ENCODE data around the gene CBARP. TPM values are rescaled to one million over a fixed set of nuclear protein-coding genes. Genes with fewer than 3 reads are reported as not detected.

Gene CBARP
- total RNA-seq, 8 experiments from 2014 or later = 1.2 to 18.0 (median 8.5) TPM

GRCh38 chr19:1266129-1266915 lies 28.5 kb upstream of the CBARP start:
- in situ Hi-C loops (cut with MboI; ENCODE audit: low pct_unique_long_range_greater_than_20kb in 2 of 9, low sequenced_read_pairs in 9 of 9, unreplicated experiment in 9 of 9) = no loop called here
- Histone ChIP-seq H3K4me3 (peak overlapping the region; percentile 36 to 46 (median 42)), H3K4me1 (replicated peaks in 1 of 2) (peaks cover 64 to 73% of the 10 kb centered on the region in 2 donors), H3K27ac (peak overlapping the region; percentile 84 to 90)
- WGBS, 10 experiments = 26 to 28% methylated on average over 4 to 8 of the region's 84 CpGs; no CpG with 5 or more reads in 8 of the 10 experiments
- peak; percentile 9 to 38 (median 32) for ATAC-seq (replicated peaks in 6 of 8)

GRCh38 chr19:1265615-1266128 lies 27.9 kb upstream of the CBARP start:
- Histone ChIP-seq H3K4me3 (peak overlapping the region in 4 of 5 donors; percentile 38 to 46 (median 42)), H3K4me1 (replicated peaks in 1 of 2) (peaks cover 60 to 68% of the 10 kb centered on the region in 2 donors), H3K27ac (peak overlapping the region; percentile 84 to 90)
- in situ Hi-C loops (cut with MboI; ENCODE audit: low pct_unique_long_range_greater_than_20kb in 2 of 9, low sequenced_read_pairs in 9 of 9, unreplicated experiment in 9 of 9) = no loop called here
- 0 to 32% (median 30%) methylated on average over 1 to 7 of the region's 28 CpGs; no CpG with 5 or more reads in 7 of the 10 experiments for WGBS, 10 experiments
- ATAC-seq (replicated peaks in 6 of 8) = peak in 7 of 8 experiments; percentile 3 to 31 (median 19)

GRCh38 chr19:1264801-1265614 lies 27.2 kb upstream of the CBARP start:
- H3K4me1 ChIP-seq (replicated peaks in 1 of 2) = peaks cover 61 to 69% of the 10 kb centered on the region in 2 donors
- 0 to 80% (median 40%) methylated on average over 1 to 6 of the region's 26 CpGs; no CpG with 5 or more reads in 5 of the 10 experiments for WGBS, 10 experiments
- in situ Hi-C loops (cut with MboI; ENCODE audit: low pct_unique_long_range_greater_than_20kb in 2 of 9, low sequenced_read_pairs in 9 of 9, unreplicated experiment in 9 of 9) = no loop called here
- peak in 7 of 8 experiments; percentile 1 to 20 (median 10) for ATAC-seq (replicated peaks in 6 of 8)
- peak overlapping the region; percentile 84 to 90 for H3K27ac ChIP-seq
- H3K4me3 ChIP-seq = peak overlapping the region in 1 of 5 donors; percentile 46

- peaks cover 64 to 75% of the 10 kb centered on the region in 2 donors for H3K4me1 ChIP-seq (replicated peaks in 1 of 2)
- H3K27ac ChIP-seq = no peak overlapping the region
- ATAC-seq (replicated peaks in 6 of 8) = no peak
- WGBS, 10 experiments = 100% methylated on average over 1 of the region's 5 CpGs; no CpG with 5 or more reads in 9 of the 10 experiments
- in situ Hi-C loops (cut with MboI; ENCODE audit: low pct_unique_long_range_greater_than_20kb in 2 of 9, low sequenced_read_pairs in 9 of 9, unreplicated experiment in 9 of 9) = no loop called here
- no peak overlapping the region for H3K4me3 ChIP-seq
Observed at GRCh38 chr19:1263188-1263587, 25.4 kb upstream of the CBARP start.

GRCh38 chr19:1262623-1263123 lies 24.9 kb upstream of the CBARP start:
- peaks cover 59 to 74% of the 10 kb centered on the region in 2 donors for H3K4me1 ChIP-seq (replicated peaks in 1 of 2)
- peak overlapping the region in 2 of 5 donors; percentile 51 to 61 for H3K4me3 ChIP-seq
- in situ Hi-C loops (cut with MboI; ENCODE audit: low pct_unique_long_range_greater_than_20kb in 2 of 9, low sequenced_read_pairs in 9 of 9, unreplicated experiment in 9 of 9) = no loop called here
- no peak for ATAC-seq (replicated peaks in 6 of 8)
- no CpG with 5 or more reads among the region's 21 CpGs for WGBS, 10 experiments
- H3K27ac ChIP-seq = peak overlapping the region in 1 of 2 donors; percentile 15

- Histone ChIP-seq H3K27ac (peak overlapping the region; percentile 81 to 82), H3K4me3 (peak overlapping the region; percentile 42 to 61 (median 51)), H3K4me1 (replicated peaks in 1 of 2) (peaks cover 52 to 69% of the 10 kb centered on the region in 2 donors)
- in situ Hi-C loops (cut with MboI; ENCODE audit: low pct_unique_long_range_greater_than_20kb in 2 of 9, low sequenced_read_pairs in 9 of 9, unreplicated experiment in 9 of 9) = no loop called here
- ATAC-seq (replicated peaks in 6 of 8) = no peak
- 0 to 83% (median 34%) methylated on average over 1 to 9 of the region's 28 CpGs; no CpG with 5 or more reads in 4 of the 10 experiments for WGBS, 10 experiments
Observed at GRCh38 chr19:1261798-1262622, 24.2 kb upstream of the CBARP start.

GRCh38 chr19:1261538-1261797 lies 23.7 kb upstream of the CBARP start:
- in situ Hi-C loops (cut with MboI; ENCODE audit: low pct_unique_long_range_greater_than_20kb in 2 of 9, low sequenced_read_pairs in 9 of 9, unreplicated experiment in 9 of 9) = no loop called here
- ATAC-seq (replicated peaks in 6 of 8) = no peak
- H3K4me1 ChIP-seq (replicated peaks in 1 of 2) = peaks cover 52 to 64% of the 10 kb centered on the region in 2 donors
- peak overlapping the region; percentile 42 to 61 (median 51) for H3K4me3 ChIP-seq
- 0 to 29% (median 7%) methylated on average over 1 to 7 of the region's 14 CpGs; no CpG with 5 or more reads in 5 of the 10 experiments for WGBS, 10 experiments
- peak overlapping the region; percentile 81 to 82 for H3K27ac ChIP-seq

GRCh38 chr19:1260749-1261537 lies 23.1 kb upstream of the CBARP start:
- Histone ChIP-seq H3K4me1 (replicated peaks in 1 of 2) (peaks cover 47 to 60% of the 10 kb centered on the region in 2 donors), H3K27ac (peak overlapping the region; percentile 81 to 82), H3K4me3 (peak overlapping the region; percentile 42 to 61 (median 51))
- WGBS, 10 experiments = 7% methylated on average over 6 of the region's 83 CpGs; no CpG with 5 or more reads in 9 of the 10 experiments
- ATAC-seq (replicated peaks in 6 of 8) = peak; percentile 9 to 81 (median 75)
- in situ Hi-C loops (cut with MboI; ENCODE audit: low pct_unique_long_range_greater_than_20kb in 2 of 9, low sequenced_read_pairs in 9 of 9, unreplicated experiment in 9 of 9) = no loop called here

- peak overlapping the region; percentile 51 to 80 for H3K27ac ChIP-seq
- 33 to 100% methylated on average over 1 of the region's 33 CpGs; no CpG with 5 or more reads in 8 of the 10 experiments for WGBS, 10 experiments
- in situ Hi-C loops (cut with MboI; ENCODE audit: low pct_unique_long_range_greater_than_20kb in 2 of 9, low sequenced_read_pairs in 9 of 9, unreplicated experiment in 9 of 9) = no loop called here
- peak in 7 of 8 experiments; percentile 2 to 28 (median 15) for ATAC-seq (replicated peaks in 6 of 8)
- peak overlapping the region; percentile 4 to 15 (median 7) for H3K4me3 ChIP-seq
- H3K4me1 ChIP-seq (replicated peaks in 1 of 2) = peaks cover 39 to 51% of the 10 kb centered on the region in 2 donors
Observed at GRCh38 chr19:1259876-1260748, 22.3 kb upstream of the CBARP start.

GRCh38 chr19:1259206-1259875 lies 21.5 kb upstream of the CBARP start:
- H3K4me1 ChIP-seq (replicated peaks in 1 of 2) = peaks cover 31 to 44% of the 10 kb centered on the region in 2 donors
- in situ Hi-C loops (cut with MboI; ENCODE audit: low pct_unique_long_range_greater_than_20kb in 2 of 9, low sequenced_read_pairs in 9 of 9, unreplicated experiment in 9 of 9) = no loop called here
- ATAC-seq (replicated peaks in 6 of 8) = peak in 3 of 8 experiments; percentile 5 to 9 (median 7)
- 13 to 83% (median 20%) methylated on average over 1 to 3 of the region's 17 CpGs; no CpG with 5 or more reads in 7 of the 10 experiments for WGBS, 10 experiments
- H3K4me3 ChIP-seq = no peak overlapping the region
- peak overlapping the region; percentile 46 to 77 for H3K27ac ChIP-seq

All from motor neuron (in vitro differentiated cells).